ENCODE data around the gene DENND1B.
"Not testable (repeated sequence)": the region's sequence is repeated elsewhere in the genome, so short reads cannot be mapped to it uniquely, and the experiment has no call there.

Gene DENND1B

DNA sequence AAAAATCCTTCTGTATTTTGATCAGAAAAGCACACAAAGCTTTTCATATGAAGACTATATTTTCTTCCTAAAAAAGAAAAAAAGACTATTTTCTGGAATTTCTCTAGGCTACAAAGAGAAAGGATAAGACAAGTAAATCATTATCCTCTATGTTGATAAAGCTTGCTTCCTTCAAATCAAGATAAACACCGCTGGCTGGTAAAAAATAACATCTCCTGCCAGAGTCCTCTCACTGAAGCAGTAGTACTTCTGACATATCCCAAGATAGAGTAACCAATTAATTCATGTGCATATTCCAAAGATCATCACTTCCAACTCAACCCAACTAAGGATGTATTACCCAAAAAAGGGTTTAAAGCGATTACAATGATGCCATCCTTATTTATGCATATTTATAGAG, 34.3 kb downstream of the DENND1B start:
- DNase-seq, result no peak

DNA sequence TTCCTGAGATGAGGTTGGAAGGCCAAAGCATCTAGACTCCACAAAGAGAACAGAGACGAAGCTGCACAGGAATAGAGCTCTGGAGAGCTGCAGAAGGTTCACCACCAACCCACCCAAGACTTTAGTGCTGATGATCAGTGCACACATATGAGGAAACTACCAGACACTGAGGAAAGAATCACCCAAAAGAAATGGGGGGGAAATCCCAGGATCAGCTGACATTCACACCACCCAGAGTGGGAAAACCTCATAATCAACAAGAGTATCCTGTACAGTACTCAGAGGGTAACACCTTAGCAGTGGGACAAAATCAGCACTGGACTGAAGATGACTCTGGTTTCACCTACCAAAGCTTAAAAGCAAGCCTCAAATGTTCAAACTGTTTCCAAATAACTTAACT, 36.4 kb downstream of the DENND1B start:
- no peak for DNase-seq

DNA sequence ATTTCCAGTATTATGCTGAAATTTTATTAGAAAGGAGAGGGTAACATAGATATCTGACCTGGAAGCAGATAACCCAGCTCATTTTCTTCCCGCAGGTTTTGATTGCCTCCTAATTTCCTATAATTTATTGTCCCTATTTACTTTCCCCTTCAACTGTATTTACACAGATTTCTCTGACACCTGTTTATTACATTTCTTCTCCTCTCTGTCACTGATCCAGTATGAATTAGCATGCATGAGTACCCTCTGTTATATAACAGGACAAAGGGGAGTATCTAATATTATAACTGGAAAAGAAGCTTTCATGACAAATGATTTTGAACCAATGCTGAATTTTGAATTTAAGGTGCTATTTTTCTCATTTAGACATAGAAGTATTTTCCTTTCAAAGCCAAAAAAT, 37.4 kb downstream of the DENND1B start:
- DNase-seq, result no peak

DNA sequence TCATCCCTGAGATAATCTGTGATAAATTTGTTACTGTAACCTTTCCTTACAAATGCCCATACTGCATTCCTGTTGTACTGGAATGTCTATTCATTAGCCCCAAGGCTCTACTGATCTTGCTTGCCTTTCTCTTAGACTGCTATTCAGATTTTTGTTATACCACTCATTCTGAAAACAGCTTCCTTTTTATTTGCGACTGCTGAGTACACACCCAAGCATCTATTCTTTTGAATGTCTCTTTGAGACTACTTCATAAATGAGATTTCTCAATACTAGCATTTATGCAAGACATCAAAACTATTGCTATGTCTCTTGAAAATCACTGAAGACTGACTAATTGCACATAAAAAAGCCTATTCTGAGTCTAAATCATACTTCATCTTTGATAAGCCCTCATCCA, 38.6 kb downstream of the DENND1B start:
- no peak for DNase-seq

DNA sequence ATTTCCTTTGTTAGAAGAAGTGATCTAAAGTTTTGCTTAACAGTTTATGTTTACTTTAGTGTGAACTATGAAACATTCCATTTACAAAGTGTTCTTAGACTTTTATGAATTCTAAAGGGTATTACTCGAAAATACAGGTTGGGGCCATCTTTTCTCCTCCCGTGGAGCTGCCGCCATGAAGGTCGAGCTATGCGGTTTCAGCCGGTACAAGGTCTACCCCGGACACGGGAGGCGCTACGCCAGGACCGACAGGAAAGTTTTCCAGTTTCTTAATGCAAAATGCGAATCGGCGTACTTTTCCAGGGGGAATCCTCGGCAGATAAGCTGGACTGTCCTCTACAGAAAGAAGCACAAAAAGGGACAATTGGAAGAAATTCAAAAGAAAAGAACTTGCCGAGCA, 39.8 kb downstream of the DENND1B start:
- DNase-seq, result no peak

DNA sequence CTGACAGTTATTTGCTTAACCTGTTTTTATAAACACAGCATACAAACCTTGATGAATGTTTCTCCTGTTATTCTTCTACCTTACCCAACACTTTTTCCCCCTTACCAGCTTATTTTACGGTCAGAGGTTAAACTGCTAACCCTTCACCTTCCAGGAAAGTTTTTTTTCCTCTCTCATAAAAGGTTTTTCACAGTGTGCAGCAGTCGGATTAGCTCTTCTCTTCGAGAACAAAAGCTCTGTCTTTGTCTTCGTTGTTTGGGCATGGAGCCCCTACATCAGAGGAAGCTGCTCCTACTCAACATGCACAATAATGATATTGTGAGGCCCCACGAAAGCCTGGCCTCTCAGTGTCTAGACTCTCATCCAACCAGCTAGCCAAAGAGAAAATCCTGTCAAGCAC, 42.0 kb downstream of the DENND1B start:
- no peak for DNase-seq

DNA sequence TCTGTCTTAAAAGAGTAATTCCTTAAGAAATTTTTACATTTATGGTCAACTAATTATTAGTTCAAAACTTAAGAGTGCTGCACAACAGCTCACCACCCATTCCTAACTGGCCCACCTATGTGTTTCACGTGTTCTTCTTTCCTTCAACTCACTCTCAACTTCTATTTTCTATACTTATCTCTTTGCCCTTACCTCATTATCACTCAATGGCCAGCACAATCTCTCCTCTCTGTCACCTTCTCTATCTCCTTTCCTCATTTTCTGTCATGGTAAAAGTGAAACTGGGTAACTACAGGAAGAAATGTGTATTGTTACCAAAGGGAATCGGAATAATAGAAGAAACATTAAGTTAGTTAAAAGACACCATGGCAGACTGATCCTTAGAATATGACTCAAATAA, 43.1 kb downstream of the DENND1B start:
- DNase-seq, result no peak

DNA sequence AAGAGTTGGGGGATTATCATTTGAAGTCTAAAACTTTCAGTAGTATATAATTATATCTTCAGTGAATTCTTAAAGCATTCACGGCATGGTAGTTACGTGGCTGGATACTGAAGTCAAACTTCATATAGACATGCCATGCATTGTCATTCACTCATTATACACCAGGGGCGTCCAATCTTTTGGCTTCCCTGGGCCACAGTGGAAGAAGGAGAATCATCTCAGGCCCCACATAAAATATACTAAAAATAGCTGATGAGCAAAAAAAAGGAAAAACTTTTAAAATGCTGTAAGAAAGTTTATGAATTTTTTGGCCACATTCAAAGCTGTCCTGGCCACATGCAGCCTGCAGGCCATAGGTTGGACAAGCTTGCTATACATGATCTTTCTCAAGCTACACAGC, 43.8 kb downstream of the DENND1B start:
- DNase-seq, result no peak

DNA sequence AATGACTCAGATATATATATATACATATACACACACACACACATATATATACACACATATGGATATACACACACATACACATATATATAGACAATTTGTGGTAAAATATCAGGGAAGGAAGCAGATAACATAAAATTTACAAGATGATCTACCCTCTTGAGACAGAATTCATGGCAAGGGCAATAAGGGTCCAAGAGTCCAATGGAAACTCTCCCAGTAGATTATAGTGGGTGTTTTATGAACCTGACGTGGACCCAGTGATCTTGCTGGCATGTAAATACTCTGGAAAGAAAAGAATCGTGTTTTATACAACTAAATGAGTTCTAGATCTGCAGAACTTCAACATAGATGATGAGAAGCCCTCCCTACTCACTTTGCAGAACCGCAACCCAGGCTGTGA, 49.3 kb downstream of the DENND1B start:
- no peak for DNase-seq

DNA sequence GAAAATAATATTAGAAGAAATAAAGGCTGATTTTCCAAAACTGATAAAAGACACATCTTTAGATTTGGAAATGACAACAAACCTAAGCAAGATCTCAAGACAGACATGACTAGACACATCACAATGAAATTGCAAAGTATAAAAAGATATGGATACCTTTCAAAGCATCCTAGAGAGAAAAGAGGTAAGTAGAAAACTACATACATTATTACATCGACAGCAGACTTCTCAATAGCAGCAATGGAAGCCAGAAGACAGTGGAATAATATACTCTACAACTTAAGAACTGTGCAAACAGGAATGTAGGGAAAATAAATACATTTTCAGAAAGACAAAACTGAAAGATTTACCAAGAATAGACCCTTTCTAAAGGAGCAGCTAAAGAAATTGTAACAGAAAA, 50.2 kb downstream of the DENND1B start:
- DNase-seq, result no peak

DNA sequence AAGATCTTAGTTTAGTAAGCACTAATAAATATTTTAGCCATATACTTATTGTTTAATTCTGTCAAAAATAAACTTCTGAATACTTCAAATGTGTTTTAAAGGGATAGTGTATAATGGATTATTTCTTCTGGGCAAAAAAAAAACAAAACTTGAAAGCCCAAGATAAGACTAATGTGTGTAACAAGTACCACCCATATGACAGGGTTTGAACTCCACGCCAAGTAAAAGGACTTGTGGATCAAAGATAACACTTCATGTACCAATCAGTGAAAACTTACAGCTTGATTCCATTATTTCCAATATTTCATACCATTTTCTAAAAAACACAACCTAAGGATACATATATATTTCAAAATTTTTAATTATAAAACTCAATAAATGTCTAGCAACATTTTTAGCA, 59.5 kb downstream of the DENND1B start:
- no peak for DNase-seq

DNA sequence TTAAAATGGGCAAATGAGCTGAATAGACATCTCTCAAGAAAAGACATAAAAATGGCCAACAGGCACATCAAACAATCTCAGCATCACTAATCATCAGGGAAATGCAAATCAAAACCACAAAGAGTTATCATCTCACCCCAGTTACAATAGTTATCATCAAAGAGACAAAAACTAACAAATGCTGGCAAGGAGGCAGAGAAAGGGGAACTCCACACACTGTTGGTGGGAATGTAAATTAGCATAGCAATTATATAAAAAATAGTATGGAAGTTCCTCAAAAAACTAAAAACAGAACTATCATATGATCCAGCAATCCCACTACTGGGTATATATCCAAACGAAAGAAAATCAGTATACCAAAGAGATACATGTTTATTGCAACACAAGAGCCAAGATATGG, 68.7 kb downstream of the DENND1B start:
- no peak for DNase-seq

DNA sequence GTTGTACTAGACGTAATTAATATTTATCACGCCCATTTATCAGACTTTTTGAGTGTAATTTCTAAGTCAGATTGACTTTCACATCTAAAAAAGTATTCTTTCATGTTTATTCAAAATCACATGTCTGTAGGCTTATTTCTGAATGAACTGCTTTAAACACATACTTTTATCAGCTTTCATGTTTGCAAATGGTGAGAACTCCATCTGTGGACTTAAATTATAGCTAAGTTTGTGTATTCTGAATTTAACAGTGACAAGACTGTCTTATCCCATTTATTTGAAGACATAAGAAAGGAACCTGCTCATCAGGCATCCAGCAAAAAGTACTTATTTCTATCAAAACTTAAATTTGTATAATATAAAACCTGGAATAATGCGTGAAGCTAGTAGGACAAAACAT, 69.3 kb downstream of the DENND1B start:
- no peak for DNase-seq

DNA sequence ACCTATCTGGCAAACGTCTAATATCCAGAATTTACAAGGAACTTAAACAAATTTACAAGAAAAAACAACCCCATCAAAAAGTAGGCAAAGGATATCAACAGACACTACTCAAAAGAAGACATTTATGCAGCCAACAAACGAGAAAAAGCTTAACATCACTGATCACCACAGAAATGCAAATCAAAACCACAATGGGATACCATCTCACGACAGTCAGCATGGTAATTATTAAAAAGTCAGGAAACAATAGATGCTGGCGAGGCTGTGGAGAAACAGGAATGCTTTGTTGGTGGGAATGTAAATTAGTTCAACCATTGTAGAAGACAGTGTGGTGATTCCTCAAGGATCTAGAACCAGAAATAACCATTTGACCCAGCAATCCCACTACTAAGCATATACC, 74.6 kb downstream of the DENND1B start:
- DNase-seq, result not testable (repeated sequence)

DNA sequence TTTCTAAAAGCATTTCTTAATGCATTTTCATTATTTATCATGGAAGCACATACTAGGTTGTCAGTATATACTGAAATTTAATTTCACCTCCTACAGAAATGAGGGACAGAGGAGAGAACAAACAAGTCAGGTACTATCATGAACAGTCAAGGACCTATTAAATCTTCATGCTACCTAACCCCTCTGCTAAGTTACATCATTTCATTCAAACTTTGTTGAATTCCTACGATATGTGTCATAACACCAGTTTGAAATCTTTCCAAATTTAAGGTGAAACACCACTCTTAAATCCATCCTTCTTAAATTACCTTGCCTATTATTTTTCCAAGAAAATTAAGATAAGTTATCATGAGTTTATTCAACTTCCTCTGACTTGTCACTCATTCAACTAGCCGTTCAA, 78.9 kb downstream of the DENND1B start:
- no peak for DNase-seq

DNA sequence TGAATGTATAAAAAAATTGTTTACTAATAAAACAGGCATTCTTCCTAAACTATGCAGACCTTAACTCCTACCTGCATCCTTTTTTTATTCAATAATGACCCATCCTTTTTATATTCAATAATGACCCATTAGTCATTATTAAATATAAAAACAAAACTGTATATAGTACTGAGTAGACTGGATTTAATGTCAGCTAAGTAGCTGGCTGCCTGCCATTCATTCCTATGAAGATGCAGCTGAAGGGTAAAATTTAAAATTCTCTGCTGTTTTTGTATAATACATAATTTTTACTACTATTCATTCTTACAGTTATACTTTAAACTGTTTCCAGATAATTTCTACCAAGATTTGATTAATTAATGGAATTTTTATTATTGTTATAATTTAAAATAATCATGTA, 79.3 kb downstream of the DENND1B start:
- no peak for DNase-seq

DNA sequence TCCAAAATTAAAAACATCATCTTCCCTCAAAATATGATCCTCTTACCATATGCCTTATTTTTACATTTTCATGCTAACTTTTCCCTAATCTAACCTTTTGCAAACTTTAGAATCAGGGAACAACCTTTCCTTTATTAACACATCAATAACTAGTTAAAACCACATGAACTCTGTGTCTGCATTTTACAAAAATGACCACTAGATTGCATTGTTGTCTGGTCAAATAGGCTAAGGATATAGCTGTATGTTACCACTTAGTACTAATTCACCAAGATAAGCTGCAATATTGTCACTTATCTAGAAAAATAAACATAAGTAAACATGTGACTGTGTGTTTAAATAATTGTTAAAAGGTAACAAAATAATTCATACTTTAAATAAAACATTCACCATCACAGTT, 82.3 kb downstream of the DENND1B start:
- no peak for DNase-seq

DNA sequence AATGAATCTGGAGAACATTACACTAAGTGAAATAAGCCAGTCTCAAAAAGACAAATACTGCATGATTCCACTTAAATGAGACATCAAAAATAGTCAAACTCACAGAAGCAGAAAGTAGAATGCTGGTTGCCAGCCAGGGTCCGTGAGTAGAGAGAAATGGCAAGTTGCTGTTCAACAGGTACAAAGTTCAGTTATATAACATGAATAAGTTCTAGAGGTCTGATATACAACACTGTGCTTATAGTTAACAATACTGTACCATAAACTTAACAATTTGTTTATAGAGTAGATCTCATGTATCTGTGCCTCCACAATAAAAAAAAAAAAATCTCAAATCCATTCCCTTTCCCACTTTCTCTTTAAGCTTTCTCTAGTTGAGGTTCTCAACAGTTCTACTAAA, 83.5 kb downstream of the DENND1B start:
- DNase-seq, result no peak

DNA sequence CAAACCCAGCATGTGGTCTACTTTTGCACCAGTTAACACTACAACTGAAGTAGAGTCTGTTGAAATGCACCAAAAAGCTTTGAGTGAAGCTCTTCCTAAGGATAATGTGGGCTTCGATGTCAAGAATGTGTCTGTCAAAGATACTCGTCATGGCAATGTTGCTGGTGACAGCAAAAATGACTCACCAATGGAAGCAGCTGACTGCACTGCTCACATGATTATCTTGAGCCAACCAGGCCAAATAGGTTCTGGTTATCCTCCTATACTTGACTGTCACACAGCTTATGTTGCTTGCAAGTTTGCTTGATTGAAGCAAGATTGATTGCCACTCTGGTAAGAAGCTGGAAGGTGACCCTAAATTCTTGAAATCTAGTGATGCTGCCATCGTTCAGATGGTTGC, 85.2 kb downstream of the DENND1B start:
- no peak for DNase-seq

DNA sequence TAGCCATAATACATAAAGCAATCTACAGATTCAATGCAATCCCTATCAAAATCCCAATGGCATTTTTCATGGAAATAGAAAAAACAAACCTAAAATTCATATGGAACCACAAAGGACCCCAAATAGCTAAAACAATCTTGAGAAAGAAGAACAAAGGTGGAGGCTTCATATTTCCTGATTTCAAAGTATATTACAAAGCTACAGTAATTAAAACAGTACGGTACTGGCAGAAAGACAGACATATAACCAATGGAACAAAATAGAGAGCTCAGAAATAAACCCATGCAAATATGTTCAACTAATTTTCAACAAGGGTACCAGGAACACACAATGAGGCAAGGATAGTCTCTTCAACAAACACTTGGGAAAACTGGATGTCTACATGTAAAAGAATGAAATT, 87.0 kb downstream of the DENND1B start:
- DNase-seq, result no peak

DNA sequence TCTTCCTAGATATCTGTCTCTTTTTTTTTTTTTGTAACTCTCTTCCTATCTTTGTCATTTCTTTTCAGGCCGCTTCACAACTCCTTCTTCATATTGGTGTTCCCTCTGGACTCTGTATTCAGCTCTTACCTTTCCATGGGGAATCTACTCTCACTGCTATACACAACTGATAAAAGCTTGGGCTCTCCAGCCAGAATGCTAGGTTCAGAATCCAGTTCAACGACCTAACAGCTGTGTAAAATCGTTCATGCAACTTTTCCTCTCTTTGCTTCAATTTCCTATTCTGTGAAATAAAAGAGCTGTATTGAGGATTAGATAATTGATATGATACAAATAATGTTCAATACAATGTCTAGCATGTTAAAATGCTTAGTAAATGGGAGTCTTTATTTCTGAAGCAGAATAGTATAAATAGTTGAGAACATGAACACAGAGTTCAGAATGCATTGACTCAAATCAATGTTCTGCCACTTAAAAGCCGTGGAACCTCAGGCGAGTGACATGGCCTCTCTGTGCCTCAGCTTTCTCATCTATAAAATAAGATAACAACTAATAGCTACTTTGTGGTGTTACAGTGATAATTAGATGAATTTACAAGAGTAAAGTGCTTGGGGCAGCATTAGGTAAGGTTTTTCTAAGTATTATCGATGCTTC, 88.5 kb downstream of the DENND1B start:
- no peak for DNase-seq

DNA sequence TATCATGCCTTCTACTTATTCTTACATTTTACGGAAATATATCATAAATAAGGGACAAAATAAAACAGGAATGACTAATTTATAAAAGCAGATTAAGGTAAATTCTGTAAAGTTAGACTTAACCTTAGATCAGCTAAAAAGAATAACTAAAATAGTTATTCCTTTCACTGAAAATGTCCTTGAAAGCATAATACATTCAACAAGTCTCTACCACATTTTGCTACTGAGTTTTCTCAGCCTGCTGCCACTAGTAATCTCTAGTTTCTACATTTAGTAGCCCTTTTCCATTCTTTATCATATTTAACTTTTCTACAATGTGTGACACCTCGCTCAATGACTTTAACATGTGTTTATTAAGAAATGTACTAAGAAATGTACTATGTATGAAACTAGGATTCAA, 89.0 kb downstream of the DENND1B start:
- DNase-seq, result no peak

DNA sequence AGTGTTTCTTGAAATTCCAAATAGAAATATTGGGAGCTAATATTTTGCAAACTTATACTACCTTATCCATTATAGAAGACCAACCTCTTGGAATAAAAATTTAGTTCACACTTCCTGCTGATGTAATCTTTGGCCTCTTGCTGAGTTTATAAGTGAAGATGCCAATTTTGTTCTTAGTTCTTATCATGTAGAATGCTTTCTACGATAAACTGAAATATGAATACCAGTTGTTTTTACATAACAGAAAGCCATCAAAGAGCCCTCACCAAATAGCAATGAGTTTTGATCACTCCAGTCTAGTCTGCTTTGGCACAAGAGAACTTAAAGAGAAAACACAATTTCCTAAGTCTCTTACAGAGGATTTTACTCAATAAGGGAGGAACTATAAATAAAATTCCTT, 89.5 kb downstream of the DENND1B start:
- no peak for DNase-seq

DNA sequence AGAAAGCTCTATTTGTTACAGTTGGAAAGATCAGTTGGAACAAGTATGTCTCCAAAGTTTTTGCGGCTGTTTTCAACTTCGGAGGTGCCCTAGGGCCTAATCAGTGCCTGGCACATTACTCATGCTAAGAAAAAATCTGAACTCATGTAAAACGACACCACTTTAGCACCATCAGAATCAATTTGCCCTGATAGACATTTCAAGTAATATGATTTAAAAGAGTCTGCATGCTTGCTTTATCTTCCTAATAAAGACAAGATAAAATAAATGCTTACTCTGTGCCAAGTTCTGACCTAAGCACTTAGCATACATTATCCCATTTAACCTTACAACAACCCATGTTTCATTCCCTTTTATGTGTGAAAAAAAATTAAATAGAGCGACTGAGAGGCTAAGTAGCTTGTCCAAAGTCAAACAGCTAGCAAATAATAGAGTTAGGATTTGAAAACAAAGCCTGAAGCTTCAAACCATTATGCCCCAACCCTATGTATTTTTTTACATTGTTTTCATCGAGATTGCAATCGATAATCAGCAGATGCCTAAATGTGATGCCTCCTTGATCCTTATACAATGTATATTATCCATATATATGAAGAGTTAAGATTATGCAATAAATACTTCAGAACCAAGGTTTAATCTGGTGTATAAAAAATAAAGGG, 91.3 kb downstream of the DENND1B start:
- no peak for DNase-seq

DNA sequence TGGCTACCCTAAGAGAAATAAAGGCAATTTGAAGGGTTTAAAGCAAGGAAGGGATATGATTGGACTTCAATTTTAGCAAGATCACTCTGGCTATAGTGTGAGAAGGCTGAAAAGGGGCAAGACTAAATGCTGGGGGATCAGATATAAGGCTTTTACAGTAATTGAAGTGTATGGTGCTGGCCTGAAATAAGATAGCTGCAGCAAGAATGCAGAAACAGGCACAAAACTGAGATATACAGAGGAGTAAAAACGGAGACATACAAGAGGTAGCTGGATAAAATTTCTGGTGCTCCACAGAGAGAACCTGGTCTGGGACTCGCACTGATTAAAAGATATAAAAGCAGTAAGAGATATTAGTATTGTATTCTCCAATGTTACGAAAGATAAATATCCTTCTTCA, 92.0 kb downstream of the DENND1B start:
- DNase-seq, result no peak
